Measurements from ENCODE around the gene TFR2. TPM values are rescaled to one million over a fixed set of nuclear protein-coding genes. Genes with fewer than 3 reads are reported as not detected.

Gene TFR2
- total and polyA plus RNA-seq, 2 of the 4 experiments (the other 2 are of a cell fraction), result 0.18 to 0.50 TPM

- Histone ChIP-seq H4K91ac (ENCODE audit: insufficient read depth, low read depth, low read length) (no peak overlapping the region), H3K9me1 (ENCODE audit: insufficient read depth, low read length) (no peaks in the 10 kb centered on the region), H4K20me1 (ENCODE audit: insufficient read depth, low read length) (peaks cover 49% of the 10 kb centered on the region), H2BK20ac (ENCODE audit: low read depth, low read length) (no peak overlapping the region), H3K4me3 (ENCODE audit: insufficient read depth, low read depth, low read length) (peak overlapping the region; percentile 85), H3K4ac (ENCODE audit: low read depth, low read length) (peak overlapping the region; percentile 40; the same call in 1 of the 2 replicates), H3K56ac (ENCODE audit: extremely low read depth, insufficient read depth, low read length) (peak overlapping the region; percentile 21; the same call in 1 of the 2 replicates), H3K23ac (ENCODE audit: low read depth, low read length) (no peak overlapping the region), H2BK15ac (ENCODE audit: low read depth, low read length) (no peak overlapping the region), H2BK5ac (ENCODE audit: low read depth, low read length, poor library complexity, severe bottlenecking) (peak overlapping the region; percentile 46), H2AFZ (replicated peaks; ENCODE audit: low read length, poor library complexity) (peak overlapping the region; percentile 87), H3K36me3 (ENCODE audit: control insufficient read depth, insufficient read depth, low read length) (peaks cover 39% of the 10 kb centered on the region), H4K5ac (ENCODE audit: low read depth, low read length) (no peak overlapping the region), H3K14ac (replicated peaks; ENCODE audit: low read depth, low read length) (0 out of 2 replicates have a peak overlapping the region, but pooled peaks have one; percentile 2), H2AK9ac (replicated peaks; ENCODE audit: low read depth, low read length, poor library complexity) (peak overlapping the region; percentile 89), H3K4me1 (ENCODE audit: control insufficient read depth, insufficient read depth, low read length) (peaks cover 4% of the 10 kb centered on the region; the same call in 1 of the 2 replicates), H3K9me3 (ENCODE audit: control insufficient read depth, insufficient read depth, low read length) (no peaks in the 10 kb centered on the region), H3K18ac (ENCODE audit: low read depth, low read length) (no peak overlapping the region; the same call in 1 of the 2 replicates), H3K27me3 (ENCODE audit: control insufficient read depth, insufficient read depth, low read length) (no peaks in the 10 kb centered on the region), H2AK5ac (ENCODE audit: low read depth, low read length) (peak overlapping the region; percentile 64), H3K27ac (ENCODE audit: insufficient read depth, low read length) (peak overlapping the region; percentile 84), H2BK120ac (ENCODE audit: low read depth, low read length) (no peak overlapping the region), H3K79me1 (ENCODE audit: low read depth in 1 of 2, low read length in 2 of 2) (peaks cover 13 to 44% of the 10 kb centered on the region in 2 experiments), H3K9ac (ENCODE audit: low read depth, low read length) (peak overlapping the region; percentile 83), H4K8ac (ENCODE audit: low read depth in 2 of 2, low read length in 2 of 2) (peak overlapping the region in 1 of 2 experiments; percentile 76; a peak in 1 of 4 replicates), H3K4me2 (ENCODE audit: low read depth, low read length) (peak overlapping the region; percentile 98)
- TF ChIP-seq MAZ (IDR thresholded peaks at IDR 0.05; ENCODE audit: borderline replicate concordance, low read depth, low read length), result peak; percentile 78
- TF ChIP-seq MAFK (IDR thresholded peaks at IDR 0.05; ENCODE audit: low read depth, low read length), result no peak
- TF ChIP-seq SMC3 (IDR thresholded peaks at IDR 0.05; ENCODE audit: low read depth, low read length), result no peak
- TF ChIP-seq CTCF (conservative IDR thresholded peaks at IDR 0.05; ENCODE audit: low read depth, low read length), result no peak
- no peak for TF ChIP-seq CHD1 (IDR thresholded peaks at IDR 0.05; ENCODE audit: low read depth, low read length)
- intact Hi-C loops (cut with micrococcal nuclease) (no loop called here), in situ Hi-C loops (cut with MboI; ENCODE audit: low sequenced_read_pairs) (loop anchor here (10.0 kb wide), 1 partner anchor 201 kb away; the partner anchor contains the start of gene TSC22D4), dilution Hi-C loops (cut with HindIII; ENCODE audit: low sequenced_read_pairs, unreplicated experiment) (no loop called here)
- WGBS, 2 experiments (ENCODE audit: extremely low coverage in 2 of 2, insufficient read length in 1 of 2), result no CpG with 5 or more reads among the region's 59 CpGs
- BruUV-seq (replicated peaks), result no TSS peak
- DNase-seq (peak; percentile 59), ATAC-seq (ENCODE audit: low read depth) (peak; percentile 25)
- CTCF ChIA-PET, result interaction anchor here (1.5 kb wide), 1 partner anchor 16 kb away, joined by 5 read pairs; no protein-coding TSS in a partner anchor
- POLR2A ChIA-PET (ENCODE audit: unreplicated experiment), result interaction anchor here (0.6 to 0.7 kb wide), 2 partner anchors 32 to 115 kb away, joined by 3 to 19 read pairs; no protein-coding TSS in a partner anchor
Observed at GRCh38 chr7:100675581-100676350, 34.4 kb upstream of the TFR2 start.

All from IMR-90 (cell line).